GM21381 (cell line): ENCODE data around the gene IGSF9.
"Not testable (repeated sequence)": the region's sequence is repeated elsewhere in the genome, so short reads cannot be mapped to it uniquely, and the experiment has no call there.

ENCODE experiments used
- ATAC-seq: cut with Tn5 transposase; IDR thresholded peaks from one replicate; pipeline ENCODE4 v1.9.1; 2021; ENCODE audit warnings: mild to moderate bottlenecking, moderate library complexity; ENCODE audit not compliant: unreplicated experiment

Gene IGSF9

DNA sequence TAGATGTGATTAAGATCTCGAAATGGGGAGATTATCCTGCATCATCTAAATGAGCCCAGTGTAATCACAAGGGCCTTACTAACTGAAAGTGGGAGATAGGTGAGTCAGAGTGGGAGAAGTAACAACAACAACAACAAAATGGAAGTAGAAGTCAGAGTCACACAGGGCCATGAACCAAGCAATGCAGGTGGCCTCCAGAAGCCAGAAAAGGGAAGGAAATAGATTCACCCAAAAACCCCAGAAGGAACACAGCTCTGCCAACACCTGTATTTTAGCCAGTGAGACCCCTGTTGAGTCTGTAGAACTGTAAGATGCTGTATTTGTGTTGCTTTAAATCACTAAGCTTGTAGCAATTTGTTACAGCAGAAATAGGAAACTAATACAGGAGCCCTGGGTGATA, 24.2 kb downstream of the IGSF9 start:
- peak; percentile 18 for ATAC-seq

- no peak for ATAC-seq
These were observed 24.8 kb downstream of the IGSF9 start for GRCh38 chr1:159920651-159921050.

- no peak for ATAC-seq
These were observed 25.2 kb downstream of the IGSF9 start for GRCh38 chr1:159920202-159920601.

DNA sequence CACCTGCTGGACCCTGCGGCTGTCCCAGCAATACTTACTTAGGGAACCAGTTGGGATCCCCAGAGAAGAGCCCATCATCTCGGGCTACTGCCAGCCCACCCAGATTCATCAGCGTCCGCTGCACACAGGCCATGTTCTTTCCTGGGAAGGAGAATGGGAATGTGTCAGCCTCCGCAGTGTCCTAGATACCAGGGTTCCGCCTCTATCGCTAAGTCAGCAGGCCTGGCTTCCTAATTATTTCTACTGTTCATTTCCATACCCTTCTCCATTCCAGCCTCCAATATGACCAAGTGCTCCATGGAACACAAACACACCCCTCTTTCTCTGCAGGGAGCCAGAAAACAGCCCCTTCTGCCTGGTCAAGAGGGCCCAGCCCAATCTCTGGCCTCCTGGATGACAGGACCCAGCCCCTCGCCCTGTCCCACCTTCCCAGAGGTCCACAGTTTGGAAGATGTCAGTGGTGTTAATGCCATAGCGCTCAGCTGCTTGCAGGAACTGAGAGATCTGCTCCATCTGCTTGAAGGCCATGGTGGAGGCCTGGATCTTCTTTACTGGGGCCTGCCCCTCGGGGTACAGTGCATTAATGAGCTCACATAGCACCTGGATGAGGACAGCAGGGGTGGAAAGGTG, 26.1 kb downstream of the IGSF9 start:
- no peak for ATAC-seq

GRCh38 chr1:159918352-159919200, 26.8 kb downstream of the IGSF9 start:
- no peak for ATAC-seq

DNA sequence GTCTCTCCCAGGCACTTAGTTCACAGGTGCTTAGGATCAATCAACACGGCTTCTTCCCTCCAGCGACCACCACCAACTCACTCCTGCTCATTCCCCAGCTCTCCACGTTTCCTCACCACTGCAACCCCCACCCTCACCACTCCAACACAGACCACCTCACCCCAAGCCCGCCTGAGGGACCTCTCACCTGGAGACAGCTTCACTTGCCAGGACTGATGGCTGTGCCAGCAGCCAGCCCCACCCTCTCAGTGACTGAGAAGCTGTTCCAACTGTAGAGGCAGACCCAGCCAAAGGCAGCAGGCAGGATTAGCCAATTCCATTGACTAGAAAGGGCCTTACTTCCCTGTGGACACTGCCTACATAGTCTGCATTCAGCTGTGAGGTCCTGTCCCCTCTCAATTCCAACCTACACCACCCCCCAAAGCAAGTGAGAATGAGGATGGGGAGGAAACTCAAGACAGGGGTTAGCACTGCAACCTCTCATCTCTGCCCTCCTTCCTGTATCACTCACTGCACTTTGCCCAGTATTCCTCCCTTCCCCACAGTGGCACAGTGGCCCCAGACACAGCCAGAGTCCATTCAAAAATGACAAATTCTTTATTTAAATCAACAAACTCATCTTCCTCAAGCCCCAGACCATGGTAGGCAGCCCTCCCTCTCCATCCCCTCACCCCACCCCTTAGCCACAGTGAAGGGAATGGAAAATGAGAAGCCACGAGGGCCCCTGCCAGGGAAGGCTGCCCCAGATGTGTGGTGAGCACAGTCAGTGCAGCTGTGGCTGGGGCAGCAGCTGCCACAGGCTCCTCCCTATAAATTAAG, 27.7 kb downstream of the IGSF9 start:
- no peak for ATAC-seq

DNA sequence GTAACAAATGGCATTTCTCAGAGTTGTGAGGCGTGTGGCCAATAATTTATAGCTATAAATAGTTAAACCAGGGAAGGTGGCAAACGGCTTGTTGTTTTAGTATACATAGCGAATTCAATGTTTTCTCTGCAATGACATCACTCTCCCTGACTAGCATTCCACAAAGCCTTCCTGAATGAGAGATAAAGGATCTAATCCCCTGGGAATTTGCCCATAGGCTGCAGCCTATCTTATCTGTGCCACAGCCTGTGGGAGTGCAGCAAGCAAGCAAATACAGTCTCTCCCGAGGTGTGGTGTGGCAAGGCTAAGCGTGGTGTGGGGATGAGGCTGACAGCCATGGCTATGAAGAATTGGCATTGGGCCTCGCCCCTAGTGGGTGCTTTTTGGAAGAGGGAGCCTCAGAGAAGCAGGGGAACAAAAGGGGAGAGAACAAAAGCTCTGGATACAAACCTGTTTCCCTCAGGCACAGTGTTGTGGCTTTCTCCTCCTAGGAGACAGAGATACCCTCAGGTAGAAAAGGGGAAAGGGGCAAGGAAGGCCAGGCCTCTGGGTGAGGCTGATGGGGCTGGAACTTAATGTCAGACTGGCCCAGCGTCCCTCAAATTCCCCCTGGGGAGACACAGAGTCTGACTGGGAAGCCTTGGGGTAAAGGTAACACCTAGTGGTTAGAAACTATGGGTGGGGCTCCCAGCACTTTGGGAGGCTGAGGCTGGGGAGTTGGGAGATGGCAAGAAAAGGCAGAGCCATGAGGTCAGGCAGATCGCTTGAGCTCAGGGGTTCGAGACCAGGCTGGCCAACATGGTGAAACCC, 29.0 kb downstream of the IGSF9 start:
- no peak for ATAC-seq

GRCh38 chr1:159915571-159916241, 29.7 kb downstream of the IGSF9 start:
- ATAC-seq, result no peak

- no peak for ATAC-seq
These were observed 31.0 kb downstream of the IGSF9 start for GRCh38 chr1:159914252-159915018.

- ATAC-seq, result no peak
These were observed 31.8 kb downstream of the IGSF9 start for GRCh38 chr1:159913451-159914192.

DNA sequence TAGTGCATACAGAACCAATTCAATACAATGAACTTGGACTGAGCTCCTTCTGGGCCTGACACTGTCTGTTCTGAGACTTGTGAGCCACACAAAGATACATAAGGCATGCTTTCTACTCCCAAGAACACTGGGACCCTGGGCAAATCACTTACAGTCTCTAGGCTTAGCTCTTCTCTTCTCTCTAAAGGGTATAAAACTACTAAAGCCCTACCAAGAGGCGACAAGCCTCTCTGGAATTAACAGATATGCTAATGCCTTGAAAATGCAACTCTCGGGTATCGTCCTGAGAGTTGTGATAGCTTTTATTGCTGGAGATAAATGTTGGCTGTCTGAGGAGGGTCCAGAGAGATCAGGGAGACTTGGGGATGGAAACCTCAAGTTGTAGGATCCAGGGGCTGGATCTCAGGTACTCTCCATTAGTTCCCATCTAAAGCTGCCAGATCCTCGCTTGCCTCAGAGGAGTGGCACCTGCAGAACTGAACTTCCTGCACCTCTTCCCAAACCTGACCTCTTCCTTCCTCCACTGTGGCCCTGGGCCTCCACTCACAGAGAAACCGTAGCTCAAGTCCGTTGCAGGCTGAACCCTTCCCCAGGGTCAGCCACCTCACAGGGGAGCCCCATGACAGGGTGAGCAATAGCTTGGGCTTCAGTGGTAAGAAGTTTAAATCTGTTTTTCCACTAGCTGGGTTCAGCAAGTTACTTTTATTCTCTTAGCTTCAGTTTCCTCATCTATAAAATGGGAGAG, 33.9 kb downstream of the IGSF9 start:
- ATAC-seq, result no peak

DNA sequence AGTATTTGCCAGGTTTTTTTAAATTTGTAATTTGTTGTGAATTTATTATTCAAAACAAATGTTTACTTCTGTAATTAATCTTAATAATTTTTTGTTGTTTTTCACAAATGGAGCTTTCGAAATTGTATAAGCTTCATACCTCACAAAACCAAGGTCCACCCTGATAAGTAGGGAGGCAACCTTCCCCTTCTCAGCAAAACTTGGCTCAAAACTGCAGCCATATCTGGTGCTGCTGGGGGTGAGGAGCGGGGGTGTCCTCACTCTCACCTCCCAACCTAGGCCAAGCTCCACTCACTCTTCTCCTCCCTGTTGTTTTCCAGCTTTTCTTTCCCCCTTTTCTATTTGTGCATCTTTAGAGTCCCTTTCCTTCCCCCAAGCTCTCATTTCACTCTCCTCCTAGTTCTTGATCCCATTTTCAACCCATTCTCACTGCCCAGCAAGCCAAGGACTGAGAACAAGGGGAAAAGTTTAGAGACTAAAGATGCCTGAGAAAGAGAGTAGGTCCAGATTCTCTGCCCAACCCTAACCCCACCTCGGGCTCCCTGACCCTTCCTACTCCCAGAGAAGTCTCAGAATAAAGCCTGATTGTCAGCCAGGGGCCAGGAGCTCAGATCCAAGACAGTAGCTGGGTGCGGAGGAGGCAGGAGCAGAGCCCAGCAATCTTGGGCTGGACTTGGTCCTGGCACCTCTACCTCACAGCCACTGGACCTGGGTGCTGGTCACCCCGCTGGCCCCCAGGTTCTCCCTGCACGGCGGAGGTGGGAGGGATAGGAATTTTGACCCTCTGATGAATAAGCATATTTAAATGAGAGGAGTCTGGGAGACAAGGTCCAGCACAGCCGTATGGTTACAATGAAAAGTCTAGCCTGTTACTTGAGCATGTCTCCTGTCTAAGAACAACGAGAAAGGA, 37.1 kb downstream of the IGSF9 start:
- no peak for ATAC-seq

DNA sequence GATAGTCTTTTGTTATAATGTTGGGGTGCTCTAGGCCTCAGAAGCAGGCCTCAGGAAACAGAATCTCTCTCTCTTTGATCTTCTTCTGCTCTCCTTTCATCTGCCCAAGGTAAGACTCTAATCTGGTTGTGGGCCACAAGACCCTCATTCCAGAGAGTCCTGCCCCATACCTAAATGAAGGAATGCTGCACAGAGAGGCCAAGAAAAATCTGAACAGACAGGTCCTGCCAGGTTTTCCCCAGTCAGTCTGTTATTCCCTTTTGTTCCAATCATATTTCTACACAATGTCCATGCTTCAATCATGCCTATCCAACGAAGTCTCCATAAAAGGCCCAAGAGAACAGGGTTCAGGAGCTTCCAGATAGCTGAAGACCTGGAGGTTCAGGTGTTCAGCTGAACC, 38.5 kb downstream of the IGSF9 start:
- ATAC-seq, result no peak

GRCh38 chr1:159904036-159904435, 41.4 kb downstream of the IGSF9 start:
- not testable (repeated sequence) for ATAC-seq

GRCh38 chr1:159902541-159902940, 42.9 kb downstream of the IGSF9 start:
- no peak for ATAC-seq

DNA sequence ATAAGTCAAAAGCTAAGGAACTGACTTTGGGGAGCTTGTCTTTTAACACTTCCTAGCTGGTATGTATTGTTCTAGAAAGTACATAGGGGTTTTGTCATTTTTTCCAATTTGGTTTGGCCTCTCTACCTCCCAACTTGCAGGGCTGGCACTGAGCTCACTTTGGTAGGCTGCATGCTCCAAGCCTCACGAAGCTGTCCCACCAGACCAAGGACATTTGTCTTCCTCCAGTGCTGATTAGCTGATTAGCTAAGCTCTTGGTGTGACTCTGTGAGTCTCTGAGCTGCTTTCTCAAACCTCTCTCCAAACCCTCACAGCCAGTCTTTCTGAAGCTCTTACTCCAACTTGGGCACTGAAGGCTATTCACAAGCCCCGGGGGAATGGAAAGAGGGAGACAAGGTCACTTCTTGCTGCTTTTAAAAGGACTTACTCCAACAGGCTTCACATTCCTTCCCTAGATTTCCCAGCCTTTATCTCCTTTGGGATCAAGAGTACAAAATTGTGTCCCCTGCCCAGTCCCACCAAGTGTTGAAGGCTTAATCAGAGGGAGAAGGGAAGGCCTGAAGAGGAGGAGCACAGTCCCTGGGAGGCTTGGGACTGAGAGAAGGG, 44.6 kb downstream of the IGSF9 start:
- no peak for ATAC-seq
